Measurements from ENCODE around the gene PPARA.
"Not testable (repeated sequence)": the region's sequence is repeated elsewhere in the genome, so short reads cannot be mapped to it uniquely, and the experiment has no call there.

DNA sequence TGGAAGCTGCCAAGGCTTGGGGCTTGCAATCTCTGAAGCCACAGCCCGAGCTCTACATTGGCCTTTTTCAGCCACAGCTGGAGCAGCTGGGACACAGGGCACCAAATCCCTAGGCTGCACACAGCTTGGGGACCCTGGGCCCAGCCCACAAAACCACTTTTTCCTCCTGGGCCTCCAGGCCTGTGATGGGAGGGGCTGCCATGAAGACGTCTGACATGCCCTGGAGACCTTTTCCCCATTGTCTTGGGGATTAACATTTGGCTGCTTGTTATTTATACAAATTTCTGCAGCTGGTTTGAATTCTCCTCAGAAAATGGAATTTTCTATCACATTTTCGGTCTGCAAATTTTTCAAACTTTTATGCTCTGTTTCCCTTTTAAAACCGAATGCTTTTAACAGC lies 115.3 kb downstream of the PPARA start:
- TF ChIP-seq, protein P1, sequence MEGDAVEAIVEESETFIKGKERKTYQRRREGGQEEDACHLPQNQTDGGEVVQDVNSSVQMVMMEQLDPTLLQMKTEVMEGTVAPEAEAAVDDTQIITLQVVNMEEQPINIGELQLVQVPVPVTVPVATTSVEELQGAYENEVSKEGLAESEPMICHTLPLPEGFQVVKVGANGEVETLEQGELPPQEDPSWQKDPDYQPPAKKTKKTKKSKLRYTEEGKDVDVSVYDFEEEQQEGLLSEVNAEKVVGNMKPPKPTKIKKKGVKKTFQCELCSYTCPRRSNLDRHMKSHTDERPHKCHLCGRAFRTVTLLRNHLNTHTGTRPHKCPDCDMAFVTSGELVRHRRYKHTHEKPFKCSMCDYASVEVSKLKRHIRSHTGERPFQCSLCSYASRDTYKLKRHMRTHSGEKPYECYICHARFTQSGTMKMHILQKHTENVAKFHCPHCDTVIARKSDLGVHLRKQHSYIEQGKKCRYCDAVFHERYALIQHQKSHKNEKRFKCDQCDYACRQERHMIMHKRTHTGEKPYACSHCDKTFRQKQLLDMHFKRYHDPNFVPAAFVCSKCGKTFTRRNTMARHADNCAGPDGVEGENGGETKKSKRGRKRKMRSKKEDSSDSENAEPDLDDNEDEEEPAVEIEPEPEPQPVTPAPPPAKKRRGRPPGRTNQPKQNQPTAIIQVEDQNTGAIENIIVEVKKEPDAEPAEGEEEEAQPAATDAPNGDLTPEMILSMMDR (IDR thresholded peaks at IDR 0.05; ENCODE audit: low read depth, low read length) = not testable (repeated sequence)
- TF ChIP-seq EZH2phosphoT487 (IDR thresholded peaks at IDR 0.05; ENCODE audit: low read depth) = not testable (repeated sequence)

Measured in OCI-LY3 (cell line).